ENCODE measurements around the gene SPATA20. TPM values are rescaled to one million over a fixed set of nuclear protein-coding genes. Genes with fewer than 3 reads are reported as not detected.

Gene SPATA20
- total RNA-seq, 1 experiment from 2014 or later: 33.2 TPM

DNA sequence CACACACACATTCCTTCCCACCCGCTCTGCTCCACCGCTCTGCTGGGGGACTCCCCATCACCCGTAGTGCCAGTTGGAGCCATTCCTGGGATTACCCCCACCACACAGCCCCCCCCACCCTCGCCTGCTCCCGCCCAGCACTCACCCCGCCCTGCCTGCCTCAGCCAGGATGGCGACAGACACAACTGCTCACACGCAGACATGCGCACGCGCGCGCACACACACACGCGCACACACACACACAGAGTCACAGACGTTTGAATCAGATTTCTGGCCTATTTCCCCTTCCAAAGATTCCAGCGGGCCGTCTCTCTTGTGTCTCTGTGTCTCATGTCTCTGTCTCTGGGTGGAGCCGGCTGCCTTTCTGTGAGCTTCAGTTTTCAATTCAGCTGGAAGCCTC, 17.9 kb downstream of the SPATA20 start:
- Mint-ChIP-seq H3K36me3 (ENCODE audit: insufficient read depth, unreplicated experiment) (peaks cover 5% of the 10 kb centered on the region), H3K4me1 (ENCODE audit: low read depth, unreplicated experiment) (peaks cover 13% of the 10 kb centered on the region), H3K9me3 (ENCODE audit: low read depth, unreplicated experiment) (no peaks in the 10 kb centered on the region), H3K4me3 (ENCODE audit: low read depth, unreplicated experiment) (no peak overlapping the region), H3K27ac (ENCODE audit: unreplicated experiment) (no peak overlapping the region), H3K27me3 (ENCODE audit: unreplicated experiment) (peaks cover 84% of the 10 kb centered on the region)
- intact Hi-C loops (cut with micrococcal nuclease; ENCODE audit: unreplicated experiment): no loop called here
- no TSS peak for BruUV-seq (replicated peaks)
- TF ChIP-seq, protein P1, sequence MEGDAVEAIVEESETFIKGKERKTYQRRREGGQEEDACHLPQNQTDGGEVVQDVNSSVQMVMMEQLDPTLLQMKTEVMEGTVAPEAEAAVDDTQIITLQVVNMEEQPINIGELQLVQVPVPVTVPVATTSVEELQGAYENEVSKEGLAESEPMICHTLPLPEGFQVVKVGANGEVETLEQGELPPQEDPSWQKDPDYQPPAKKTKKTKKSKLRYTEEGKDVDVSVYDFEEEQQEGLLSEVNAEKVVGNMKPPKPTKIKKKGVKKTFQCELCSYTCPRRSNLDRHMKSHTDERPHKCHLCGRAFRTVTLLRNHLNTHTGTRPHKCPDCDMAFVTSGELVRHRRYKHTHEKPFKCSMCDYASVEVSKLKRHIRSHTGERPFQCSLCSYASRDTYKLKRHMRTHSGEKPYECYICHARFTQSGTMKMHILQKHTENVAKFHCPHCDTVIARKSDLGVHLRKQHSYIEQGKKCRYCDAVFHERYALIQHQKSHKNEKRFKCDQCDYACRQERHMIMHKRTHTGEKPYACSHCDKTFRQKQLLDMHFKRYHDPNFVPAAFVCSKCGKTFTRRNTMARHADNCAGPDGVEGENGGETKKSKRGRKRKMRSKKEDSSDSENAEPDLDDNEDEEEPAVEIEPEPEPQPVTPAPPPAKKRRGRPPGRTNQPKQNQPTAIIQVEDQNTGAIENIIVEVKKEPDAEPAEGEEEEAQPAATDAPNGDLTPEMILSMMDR (IDR thresholded peaks at IDR 0.05; ENCODE audit: unreplicated experiment): no peak
- DNase-seq: no peak
- CTCF ChIA-PET: interaction anchor here (0.7 to 1.1 kb wide), 2 partner anchors 61 to 218 kb away, joined by 4 to 5 read pairs; no protein-coding TSS in a partner anchor

DNA sequence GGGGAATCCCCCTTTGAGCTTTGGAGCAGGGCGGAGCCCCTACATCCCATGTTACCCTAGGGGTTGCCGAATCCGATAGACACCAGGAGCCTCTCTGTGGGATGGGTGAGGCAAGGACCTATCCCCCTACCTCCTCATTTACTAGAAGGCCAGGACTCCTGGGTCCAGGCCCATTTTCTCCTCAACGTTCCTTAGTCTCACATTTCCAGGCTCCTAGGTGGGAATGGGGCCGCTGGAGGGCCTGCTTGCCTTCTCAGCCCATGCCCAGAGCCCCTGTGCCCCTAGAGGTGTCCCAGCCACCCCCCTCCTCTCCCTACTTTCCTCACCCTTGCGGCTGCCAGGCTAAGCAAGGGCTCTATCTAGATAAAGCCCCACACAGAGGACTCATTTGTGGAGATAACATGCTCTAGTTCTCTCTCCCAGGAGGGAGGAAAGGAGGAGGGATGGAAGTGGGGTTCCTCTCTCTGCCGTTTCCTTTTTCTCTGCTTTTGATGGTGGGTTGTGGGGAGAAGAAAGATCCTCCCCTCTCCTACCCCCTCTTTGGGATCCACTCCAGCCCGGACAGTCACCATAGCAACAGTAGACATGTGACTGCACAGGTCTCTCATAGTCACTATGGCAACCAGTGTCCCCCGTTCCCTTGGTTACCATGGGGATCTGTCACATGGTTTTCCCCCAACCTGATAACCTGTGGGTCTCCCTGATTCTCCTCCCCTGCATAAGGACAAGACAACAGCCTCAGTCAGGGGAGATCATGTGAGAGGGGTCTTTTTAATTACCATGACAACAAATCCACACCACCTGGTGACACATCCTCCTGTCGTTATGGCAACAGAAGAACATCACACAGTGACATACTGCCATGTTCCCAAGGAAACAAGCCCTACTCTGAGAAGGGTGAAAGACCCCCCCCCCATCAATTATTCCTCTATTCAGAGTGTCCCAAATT, 18.7 kb downstream of the SPATA20 start:
- peaks cover 13% of the 10 kb centered on the region for H3K4me1 Mint-ChIP-seq (ENCODE audit: low read depth, unreplicated experiment)
- no peak overlapping the region for H3K27ac Mint-ChIP-seq (ENCODE audit: unreplicated experiment)
- DNase-seq: no peak
- no peak overlapping the region for H3K4me3 Mint-ChIP-seq (ENCODE audit: low read depth, unreplicated experiment)
- BruUV-seq (replicated peaks): no TSS peak
- peaks cover 5% of the 10 kb centered on the region for H3K36me3 Mint-ChIP-seq (ENCODE audit: insufficient read depth, unreplicated experiment)
- peaks cover 84% of the 10 kb centered on the region for H3K27me3 Mint-ChIP-seq (ENCODE audit: unreplicated experiment)
- H3K9me3 Mint-ChIP-seq (ENCODE audit: low read depth, unreplicated experiment): no peaks in the 10 kb centered on the region
- TF ChIP-seq, protein P1 (IDR thresholded peaks at IDR 0.05; ENCODE audit: unreplicated experiment): no peak
- CTCF ChIA-PET: interaction anchor here (0.7 kb wide), 2 partner anchors 60 to 61 kb away, joined by 5 to 8 read pairs; no protein-coding TSS in a partner anchor
- intact Hi-C loops (cut with micrococcal nuclease; ENCODE audit: unreplicated experiment): no loop called here

- intact Hi-C loops (cut with micrococcal nuclease; ENCODE audit: unreplicated experiment): no loop called here
Measured at GRCh38 chr17:50566886-50567285, 19.9 kb downstream of the SPATA20 start.

GRCh38 chr17:50568659-50569058, 21.7 kb downstream of the SPATA20 start:
- Mint-ChIP-seq H3K27me3 (ENCODE audit: unreplicated experiment) (peaks cover 91% of the 10 kb centered on the region), H3K9me3 (ENCODE audit: low read depth, unreplicated experiment) (no peaks in the 10 kb centered on the region), H3K4me1 (ENCODE audit: low read depth, unreplicated experiment) (peaks cover 8% of the 10 kb centered on the region), H3K27ac (ENCODE audit: unreplicated experiment) (no peak overlapping the region), H3K4me3 (ENCODE audit: low read depth, unreplicated experiment) (no peak overlapping the region), H3K36me3 (ENCODE audit: insufficient read depth, unreplicated experiment) (peaks cover 5% of the 10 kb centered on the region)
- CTCF ChIA-PET: interaction anchor here (0.8 to 1.2 kb wide), 2 partner anchors 14 to 19 kb away, joined by 3 read pairs; no protein-coding TSS in a partner anchor
- intact Hi-C loops (cut with micrococcal nuclease; ENCODE audit: unreplicated experiment): no loop called here
- no TSS peak for BruUV-seq (replicated peaks)
- TF ChIP-seq, protein P1 (IDR thresholded peaks at IDR 0.05; ENCODE audit: unreplicated experiment): no peak
- DNase-seq: no peak

More at GRCh38 chr17:50566886-50567285, 19.9 kb downstream of the SPATA20 start:
- CTCF ChIA-PET: interaction anchor here (0.7 kb wide), 1 partner anchor 59 kb away, joined by 8 read pairs; no protein-coding TSS in a partner anchor
- no peaks in the 10 kb centered on the region for H3K9me3 Mint-ChIP-seq (ENCODE audit: low read depth, unreplicated experiment)
- DNase-seq: no peak
- peaks cover 91% of the 10 kb centered on the region for H3K27me3 Mint-ChIP-seq (ENCODE audit: unreplicated experiment)
- H3K4me1 Mint-ChIP-seq (ENCODE audit: low read depth, unreplicated experiment): peaks cover 13% of the 10 kb centered on the region
- H3K36me3 Mint-ChIP-seq (ENCODE audit: insufficient read depth, unreplicated experiment): peaks cover 5% of the 10 kb centered on the region
- no peak overlapping the region for H3K27ac Mint-ChIP-seq (ENCODE audit: unreplicated experiment)
- no peak overlapping the region for H3K4me3 Mint-ChIP-seq (ENCODE audit: low read depth, unreplicated experiment)
- TF ChIP-seq, protein P1 (IDR thresholded peaks at IDR 0.05; ENCODE audit: unreplicated experiment): no peak
- BruUV-seq (replicated peaks): no TSS peak
